ENCODE results near the gene SHANK3. TPM values are rescaled to one million over a fixed set of nuclear protein-coding genes. Genes with fewer than 3 reads are reported as not detected.
"Not testable (repeated sequence)": the region's sequence is repeated elsewhere in the genome, so short reads cannot be mapped to it uniquely, and the experiment has no call there.

Gene SHANK3
- total and polyA plus RNA-seq, 9 donors = 2.6 to 23.2 (median 6.2) TPM

GRCh38 chr22:50640857-50641647, 31.6 kb upstream of the SHANK3 start:
- H3K27me3 ChIP-seq = no peaks in the 10 kb centered on the region
- no peak overlapping the region for H3K4me3 ChIP-seq
- intact Hi-C loops (cut with DNase I) = no loop called here
- WGBS, 3 donors = 75 to 77% (median 76%) methylated on average over 15 of the region's 15 CpGs
- peaks cover 8% of the 10 kb centered on the region for H3K4me1 ChIP-seq (ENCODE audit: insufficient read depth)
- no peak for DNase-seq
- no peaks in the 10 kb centered on the region for H3K36me3 ChIP-seq
- no peak overlapping the region for H3K27ac ChIP-seq
- TF ChIP-seq POLR2A (IDR thresholded peaks at IDR 0.05) (no peak), EP300 (IDR thresholded peaks at IDR 0.05) (no peak), CTCF (IDR thresholded peaks at IDR 0.05) (no peak)
- no peaks in the 10 kb centered on the region for H3K9me3 ChIP-seq

- DNase-seq = peak; percentile 28 to 70 (median 45)
- Histone ChIP-seq H3K27me3 (no peaks in the 10 kb centered on the region), H3K27ac (no peak overlapping the region)
Measured at GRCh38 chr22:50641696-50642607, 30.7 kb upstream of the SHANK3 start.

GRCh38 chr22:50643021-50643820, 29.4 kb upstream of the SHANK3 start:
- H3K36me3 ChIP-seq; DNase-seq; H3K9me3 ChIP-seq; H3K4me1 ChIP-seq (ENCODE audit: insufficient read depth); H3K27ac ChIP-seq; H3K4me3 ChIP-seq; H3K27me3 ChIP-seq; intact Hi-C loops (cut with DNase I): not testable (repeated sequence)
- 83 to 87% (median 86%) methylated on average over 17 of the region's 17 CpGs for WGBS, 3 donors

More at GRCh38 chr22:50641696-50642607, 30.7 kb upstream of the SHANK3 start:
- TF ChIP-seq CTCF (IDR thresholded peaks at IDR 0.05) (no peak), POLR2A (IDR thresholded peaks at IDR 0.05) (no peak)
- Histone ChIP-seq H3K36me3 (no peaks in the 10 kb centered on the region), H3K9me3 (no peaks in the 10 kb centered on the region), H3K4me3 (no peak overlapping the region), H3K4me1 (ENCODE audit: insufficient read depth) (peaks cover 8% of the 10 kb centered on the region)
- intact Hi-C loops (cut with DNase I) = no loop called here
- 11 to 12% (median 11%) methylated on average over 17 of the region's 17 CpGs for WGBS, 3 donors

- WGBS, 3 donors = 37 to 54% (median 40%) methylated on average over 3 of the region's 3 CpGs
- H3K9me3 ChIP-seq; H3K4me1 ChIP-seq (ENCODE audit: insufficient read depth); intact Hi-C loops (cut with DNase I); H3K4me3 ChIP-seq; H3K27ac ChIP-seq; H3K36me3 ChIP-seq; H3K27me3 ChIP-seq; DNase-seq: not testable (repeated sequence)
Measured at GRCh38 chr22:50643821-50644101, 28.9 kb upstream of the SHANK3 start.

GRCh38 chr22:50653256-50653655, 19.4 kb upstream of the SHANK3 start:
- H3K27me3 ChIP-seq = no peaks in the 10 kb centered on the region
- no peaks in the 10 kb centered on the region for H3K4me1 ChIP-seq (ENCODE audit: insufficient read depth)
- WGBS, 3 donors = 74 to 79% (median 78%) methylated on average over 10 of the region's 10 CpGs
- H3K4me3 ChIP-seq = no peak overlapping the region
- no peaks in the 10 kb centered on the region for H3K9me3 ChIP-seq
- TF ChIP-seq CTCF (IDR thresholded peaks at IDR 0.05) = no peak
- no peak for TF ChIP-seq POLR2A (IDR thresholded peaks at IDR 0.05)
- TF ChIP-seq EP300 (IDR thresholded peaks at IDR 0.05) = no peak
- H3K27ac ChIP-seq = no peak overlapping the region
- intact Hi-C loops (cut with DNase I) = no loop called here
- no peak for DNase-seq
- H3K36me3 ChIP-seq = no peaks in the 10 kb centered on the region

GRCh38 chr22:50654664-50655063, 18.0 kb upstream of the SHANK3 start:
- H3K27me3 ChIP-seq; H3K27ac ChIP-seq; H3K4me1 ChIP-seq (ENCODE audit: insufficient read depth); H3K4me3 ChIP-seq; H3K9me3 ChIP-seq; intact Hi-C loops (cut with DNase I); DNase-seq; H3K36me3 ChIP-seq: not testable (repeated sequence)
- 84 to 87% (median 86%) methylated on average over 6 of the region's 6 CpGs for WGBS, 3 donors
